GM12875 (cell line): ENCODE measurements around the gene AGAP2.

Experiments used
- H3K4me3 ChIP-seq: one replicate; pipeline ENCODE4 v1.5.1; 2011; ENCODE audit warnings: low read depth, low read length, control low read depth
- CTCF ChIP-seq: IDR thresholded peaks from 2 replicates; pipeline ENCODE4 v1.5.1; 2011; ENCODE audit warnings: low read depth, mild to moderate bottlenecking, control low read depth, inconsistent platforms, low read length, moderate library complexity, borderline replicate concordance; ENCODE audit not compliant: insufficient read depth

Gene AGAP2

DNA sequence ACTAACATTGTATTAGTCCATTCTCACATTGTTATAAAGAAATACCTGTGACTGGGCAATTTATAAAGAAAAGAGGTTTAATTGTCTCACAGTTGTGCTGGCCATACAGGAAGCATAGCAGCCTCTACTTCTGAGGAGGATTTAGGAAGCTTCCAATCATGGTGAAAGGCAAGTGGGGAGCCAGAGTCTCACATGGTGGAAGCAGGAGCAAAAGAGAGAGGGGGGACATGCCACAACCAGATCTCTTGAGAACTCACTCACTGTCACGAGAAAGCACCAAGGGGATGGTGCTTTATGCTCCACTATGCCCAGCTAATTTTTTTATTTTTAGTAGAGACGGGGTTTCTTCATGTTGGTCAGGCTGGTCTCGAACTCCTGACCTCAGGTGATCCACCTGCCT is 31.3 kb downstream of the AGAP2 start:
- TF ChIP-seq CTCF, result no peak
- H3K4me3 ChIP-seq, result no peak overlapping the region

DNA sequence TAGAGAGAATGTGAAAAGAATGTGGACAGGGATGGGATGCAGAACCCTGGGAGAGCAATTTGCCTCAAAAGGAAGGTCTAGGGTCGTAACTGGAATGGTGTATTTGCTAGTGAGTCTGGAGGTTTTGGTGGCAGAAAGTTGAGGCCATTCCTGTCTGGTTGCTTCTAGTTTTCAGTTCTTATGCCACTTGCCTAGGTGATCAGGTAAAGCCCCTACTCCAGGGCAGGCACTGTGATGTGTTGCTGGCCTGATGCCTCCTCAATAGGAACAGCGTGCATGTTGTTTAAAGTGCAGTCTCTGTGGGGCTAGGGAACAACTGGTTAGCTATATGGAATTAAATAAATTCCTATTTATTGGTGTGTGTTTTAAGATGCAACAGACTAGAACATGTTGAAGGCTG is 38.2 kb downstream of the AGAP2 start:
- no peak overlapping the region for H3K4me3 ChIP-seq
- TF ChIP-seq CTCF, result no peak

GRCh38 chr12:57698414-57698813 is 40.1 kb downstream of the AGAP2 start:
- TF ChIP-seq CTCF, result no peak
- H3K4me3 ChIP-seq, result no peak overlapping the region

DNA sequence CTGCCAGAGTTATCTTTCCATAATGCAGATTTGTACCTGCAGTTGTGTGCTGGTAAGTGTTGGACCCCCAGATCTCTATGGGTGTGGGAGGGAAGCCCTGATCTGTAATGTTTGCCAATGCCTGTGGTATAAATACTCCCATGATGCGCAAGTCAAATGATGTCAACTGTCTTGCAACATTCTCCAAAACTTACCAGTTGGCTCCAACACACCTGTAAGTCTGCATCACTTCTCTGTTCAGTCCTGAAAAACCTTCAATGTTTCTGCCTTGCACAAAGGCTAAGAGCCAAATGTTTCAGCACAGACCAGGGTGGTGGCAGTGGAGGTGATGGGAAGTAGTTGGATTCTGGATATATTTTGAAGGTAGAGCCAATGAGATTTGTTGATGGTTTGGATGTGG is 41.5 kb downstream of the AGAP2 start:
- no peak overlapping the region for H3K4me3 ChIP-seq
- no peak for TF ChIP-seq CTCF

- H3K4me3 ChIP-seq, result no peak overlapping the region
- TF ChIP-seq CTCF, result no peak
Observed at GRCh38 chr12:57695770-57696432, 42.6 kb downstream of the AGAP2 start.

GRCh38 chr12:57694459-57695019 is 44.0 kb downstream of the AGAP2 start:
- no peak for TF ChIP-seq CTCF
- peak overlapping the region; percentile 63 for H3K4me3 ChIP-seq
